Heart right ventricle (tissue), 16 donors: ENCODE measurements around the gene SOX9. TPM values are rescaled to one million over a fixed set of nuclear protein-coding genes. Genes with fewer than 3 reads are reported as not detected.

Experiments
- ATAC-seq, 8 donors: fragments of 200-7000 bp; cut with Tn5 transposase; one replicate each; pipeline ENCODE4 v1.9.1; 2020; ENCODE audit warnings: mild to moderate bottlenecking in 8 of 8, moderate library complexity in 8 of 8, moderate number of reproducible peaks in 1 of 8
- DNase-seq, 2 donors: peaks; one replicate each; pipeline ENCODE4 v3.0.0-alpha.2; 2020
- H3K27ac ChIP-seq, 10 donors: fragments of 200-600 bp; sonication (generic) in 2 of 10; one replicate each; pipeline versions ENCODE4 v1.5.0 to v1.8.0; 2020 to 2022; ENCODE audit warnings: mild to moderate bottlenecking in 3 of 10
- H3K27me3 ChIP-seq, 7 donors: fragments of 200-600 bp; one replicate each; pipeline ENCODE4 v1.8.0; 2021 to 2022; ENCODE audit warnings: mild to moderate bottlenecking in 2 of 7
- H3K36me3 ChIP-seq, 9 donors: fragments of 200-600 bp; sonication (generic) in 1 of 9; one replicate each; pipeline versions ENCODE4 v1.5.0 to v1.8.0; 2020 to 2022; ENCODE audit warnings: mild to moderate bottlenecking in 2 of 9
- H3K4me1 ChIP-seq, 9 donors: fragments of 200-600 bp; sonication (generic) in 1 of 9; one replicate each; pipeline versions ENCODE4 v1.5.0 to v1.8.0; 2020 to 2022; ENCODE audit warnings: mild to moderate bottlenecking in 4 of 9
- H3K4me3 ChIP-seq, 10 donors: fragments of 200-600 bp; sonication (generic) in 2 of 10; one replicate each; pipeline versions ENCODE4 v1.5.0 to v1.8.0; 2020 to 2022; ENCODE audit warnings: mild to moderate bottlenecking in 7 of 10, moderate library complexity in 2 of 10
- H3K9me3 ChIP-seq, 11 donors: fragments of 200-600 bp in 10 of 11; sonication (generic) in 2 of 11; one replicate each; pipeline versions ENCODE4 v1.5.0 to v1.8.0; 2013 to 2022; ENCODE audit warnings: mild to moderate bottlenecking in 2 of 11, control low read depth in 1 of 11, moderate library complexity in 1 of 11
- CTCF ChIP-seq, 9 donors: fragments of 200-600 bp; sonication (generic) in 2 of 9; IDR thresholded peaks; one replicate each; pipeline versions ENCODE4 v1.5.0 to v1.8.0; 2021 to 2022; ENCODE audit warnings: antibody characterized with exemption in 9 of 9, mild to moderate bottlenecking in 5 of 9, moderate library complexity in 1 of 9
- WGBS, 2 donors: extraction: QIAGEN DNeasy Blood & Tissue Kit; methylation state at CpG; one replicate each; pipeline ENCODE4 v1.1.7; 2013; ENCODE audit warnings: inconsistent platforms in 1 of 2; 5-methylcytosine and 5-hydroxymethylcytosine counted together
- intact Hi-C, 10 donors: fragments of 100-400 bp; cut with DNase I; formaldehyde crosslinking; loops; one replicate each; pipeline versions ENCODE4 v1.11.1 to v1.14.2; 2022
- polyA plus RNA-seq, 2 donors: library from polyadenylated mRNA; stranded (reverse); fragments of 200-250 nt; gene quantifications; one replicate each; pipeline ENCODE4 v1.2.3, GENCODE V29; 2013
- total RNA-seq, 10 donors: library from RNA; stranded (reverse); fragmentation: NEBNext Ultra II Directional in 3 of 10; extraction: Animal tissue kit (Norgen Biotek cat#: 25700) in 3 of 10; gene quantifications; one replicate each; pipeline versions ENCODE4 v1.2.1 to v1.2.4, GENCODE V29; 2021 to 2023
- donor health status: Arrhythmogenic right ventricular cardiomyopathy.
- donor health status: ischemic (EF 13 %, LVEDD 7.1; RV severe dilation, severe dysfunction).
- donor health status: healthy with polysubstance abuse.
- donor health status: DM: no; HTN: yes; CAD: no.
- donor health status: DM: no; HTN: no; CAD: no.
- donor health status: ischemic (EF 25% LVEDD 6.9; RV normal size, moderate dysfunction).
- donor health status: ischemic (EF 25% LVEDD 5.7; RV mildly dilated, moderate dysfunction).
- donor health status: healthy.
- donor health status: DM: yes; HTN: yes; CAD: no.
- donor health status: Ischemic cardiomyopathy.
- donor health status: ischemic (EF 35%, LVEDD 5.7; RV mildly dilated, moderate dysfunction).
- donor health status: nonischemic (EF 11% LVEDD 7.7; RV severe dilation, severe dysfunction).
- donor health status: DM: yes; HTN: yes; CAD: no.
- donor health status: PGD.
- donor health status: ischemic (EF 29% LVEDD 5.4; RV normal size, mild dysfunction).
- donor health status: nonischemic (EF 23%, LVEDD 6.1; RV moderate dilation, normal function).

Gene SOX9
- total and polyA plus RNA-seq, 12 donors: 5.0 to 25.7 (median 12.8) TPM

- ATAC-seq: no peak
- 77 to 81% methylated on average over 2 of the region's 2 CpGs for WGBS, 2 donors
Measured at GRCh38 chr17:72167593-72167992, 46.8 kb downstream of the SOX9 start.

GRCh38 chr17:72169823-72170222 lies 49.0 kb downstream of the SOX9 start:
- no peak for TF ChIP-seq CTCF (IDR thresholded peaks at IDR 0.05)
- H3K9me3 ChIP-seq: no peaks in the 10 kb centered on the region
- ATAC-seq (no peak), DNase-seq (no peak)
- H3K27me3 ChIP-seq: no peaks in the 10 kb centered on the region
- no peaks in the 10 kb centered on the region for H3K36me3 ChIP-seq
- peaks cover 0 to 35% (median 0%) of the 10 kb centered on the region in 9 donors for H3K4me1 ChIP-seq
- 85 to 90% methylated on average over 4 of the region's 4 CpGs for WGBS, 2 donors
- no peak overlapping the region for H3K4me3 ChIP-seq
- no peak overlapping the region for H3K27ac ChIP-seq
- intact Hi-C loops: loop anchor here in 2 of 10 donors (5.0 kb wide), 1 partner anchor 48 kb away; the partner anchor contains the start of gene SOX9 (in 2 of the 2)

More at GRCh38 chr17:72167593-72167992, 46.8 kb downstream of the SOX9 start:
- Histone ChIP-seq H3K4me3 (no peak overlapping the region), H3K27ac (no peak overlapping the region), H3K36me3 (no peaks in the 10 kb centered on the region), H3K4me1 (peaks cover 0 to 29% (median 4%) of the 10 kb centered on the region in 9 donors), H3K27me3 (no peaks in the 10 kb centered on the region), H3K9me3 (no peaks in the 10 kb centered on the region)
- no peak for TF ChIP-seq CTCF (IDR thresholded peaks at IDR 0.05)
- intact Hi-C loops: loop anchor here in 1 of 10 donors (5.0 kb wide), 1 partner anchor 45 kb away; the partner anchor contains the start of gene SOX9
- no peak for DNase-seq

GRCh38 chr17:72171703-72172667 lies 51.2 kb downstream of the SOX9 start:
- intact Hi-C loops: loop anchor here in 1 of 10 donors (5.0 kb wide), 1 partner anchor 50 kb away; the partner anchor contains the start of gene SOX9
- H3K36me3 ChIP-seq: no peaks in the 10 kb centered on the region
- peaks cover 0 to 2% (median 0%) of the 10 kb centered on the region in 7 donors for H3K27me3 ChIP-seq
- peak overlapping the region in 7 of 10 donors; percentile 23 to 67 (median 46) for H3K27ac ChIP-seq
- H3K9me3 ChIP-seq: no peaks in the 10 kb centered on the region
- peak overlapping the region in 1 of 10 donors; percentile 2 for H3K4me3 ChIP-seq
- 27 to 50% methylated on average over 7 of the region's 7 CpGs for WGBS, 2 donors
- DNase-seq: no peak
- peak; percentile 13 to 68 (median 54) for ATAC-seq
- peaks cover 0 to 22% (median 0%) of the 10 kb centered on the region in 9 donors for H3K4me1 ChIP-seq
- peak in 3 of 9 donors; percentile 31 to 35 (median 35) for TF ChIP-seq CTCF (IDR thresholded peaks at IDR 0.05)

GRCh38 chr17:72173499-72174116 lies 52.8 kb downstream of the SOX9 start:
- WGBS, 2 donors: 42% methylated on average over 9 of the region's 9 CpGs
- Histone ChIP-seq H3K27ac (peak overlapping the region in 3 of 10 donors; percentile 15 to 42 (median 32)), H3K4me3 (no peak overlapping the region), H3K4me1 (peaks cover 0 to 22% (median 0%) of the 10 kb centered on the region in 9 donors), H3K27me3 (peaks cover 0 to 10% (median 0%) of the 10 kb centered on the region in 7 donors), H3K36me3 (no peaks in the 10 kb centered on the region), H3K9me3 (no peaks in the 10 kb centered on the region)
- ATAC-seq (peak in 7 of 8 donors; percentile 30 to 66 (median 44)), DNase-seq (no peak)
- TF ChIP-seq CTCF (IDR thresholded peaks at IDR 0.05): no peak
- intact Hi-C loops: loop anchor here in 1 of 10 donors (5.0 kb wide), 1 partner anchor 51 kb away; the partner anchor contains the start of gene SOX9
